Measurements from ENCODE around the gene KNTC1. TPM values are rescaled to one million over a fixed set of nuclear protein-coding genes. Genes with fewer than 3 reads are reported as not detected.

KNTC1 gene
- total RNA-seq, 1 experiment from 2014 or later: 67.7 TPM

- intact Hi-C loops (cut with micrococcal nuclease; ENCODE audit: unreplicated experiment): loop anchor here (2.0 kb wide), 1 partner anchor 251 kb away; the partner anchor contains the start of gene DENR
Observed at GRCh38 chr12:122501489-122501989, 25.5 kb upstream of the KNTC1 start.

GRCh38 chr12:122503147-122503751 lies 23.8 kb upstream of the KNTC1 start:
- Histone ChIP-seq H3K4me1 (replicated peaks; ENCODE audit: insufficient read depth) (peaks cover 15% of the 10 kb centered on the region; the same call in 1 of the 2 replicates), H3K4me2 (no peak overlapping the region), H3K27ac (no peak overlapping the region), H2AFZ (no peak overlapping the region), H3K9me3 (ENCODE audit: insufficient read depth, low read depth) (no peaks in the 10 kb centered on the region), H3K27me3 (ENCODE audit: insufficient read depth, low read depth) (no peaks in the 10 kb centered on the region), H3K79me2 (ENCODE audit: low read depth) (peaks cover 23% of the 10 kb centered on the region), H3K9me2 (ENCODE audit: insufficient read depth) (no peaks in the 10 kb centered on the region), H4K20me1 (ENCODE audit: insufficient read depth) (peaks cover 15% of the 10 kb centered on the region), H3F3A (ENCODE audit: insufficient read depth, low read depth) (peaks cover 74% of the 10 kb centered on the region), H3K36me3 (ENCODE audit: low read depth) (peaks cover 23% of the 10 kb centered on the region), H3K4me3 (no peak overlapping the region)
- ChIA-PET CTCF (interaction anchor here (0.7 kb wide), 1 partner anchor 157 kb away, joined by 7 read pairs; no protein-coding TSS in a partner anchor), POLR2A (ENCODE audit: unreplicated experiment) (interaction anchor here (0.9 kb wide), 1 partner anchor 277 kb away, joined by 3 read pairs; no protein-coding TSS in a partner anchor)
- intact Hi-C loops (cut with micrococcal nuclease; ENCODE audit: unreplicated experiment): no loop called here
- DNase-seq: no peak
- no TSS peak for BruUV-seq (replicated peaks)
- TF ChIP-seq EZH2 (IDR thresholded peaks at IDR 0.05; ENCODE audit: low read depth): no peak

More at GRCh38 chr12:122501489-122501989, 25.5 kb upstream of the KNTC1 start:
- Histone ChIP-seq H3K4me2 (peak overlapping the region; percentile 77), H3K27me3 (ENCODE audit: insufficient read depth, low read depth) (no peaks in the 10 kb centered on the region), H3F3A (ENCODE audit: insufficient read depth, low read depth) (peaks cover 57% of the 10 kb centered on the region), H3K9me2 (ENCODE audit: insufficient read depth) (no peaks in the 10 kb centered on the region), H4K20me1 (ENCODE audit: insufficient read depth) (peaks cover 5% of the 10 kb centered on the region; the same call in 1 of the 2 replicates), H3K36me3 (ENCODE audit: low read depth) (peaks cover 26% of the 10 kb centered on the region), H3K4me3 (peak overlapping the region; percentile 86; the same call in 1 of the 2 replicates), H2AFZ (0 out of 2 replicates have a peak overlapping the region, but pooled peaks have one; percentile 49), H3K27ac (no peak overlapping the region), H3K9me3 (ENCODE audit: insufficient read depth, low read depth) (no peaks in the 10 kb centered on the region), H3K79me2 (ENCODE audit: low read depth) (peaks cover 38% of the 10 kb centered on the region), H3K4me1 (replicated peaks; ENCODE audit: insufficient read depth) (peaks cover 23% of the 10 kb centered on the region; the same call in 1 of the 2 replicates)
- BruUV-seq (replicated peaks): no TSS peak
- CTCF ChIA-PET: interaction anchor here (0.9 kb wide), 1 partner anchor 102 kb away, joined by 3 read pairs; no protein-coding TSS in a partner anchor
- POLR2A ChIA-PET (ENCODE audit: unreplicated experiment): interaction anchor here (0.6 to 1.0 kb wide), 5 partner anchors 9 to 740 kb away, joined by 4 to 17 read pairs (median 4); no protein-coding TSS in a partner anchor
- TF ChIP-seq CTCF (conservative IDR thresholded peaks at IDR 0.05) (no peak), EZH2 (IDR thresholded peaks at IDR 0.05; ENCODE audit: low read depth) (no peak)
- DNase-seq: no peak

- H3F3A ChIP-seq (ENCODE audit: insufficient read depth, low read depth): peaks cover 78% of the 10 kb centered on the region
- peaks cover 8% of the 10 kb centered on the region; the same call in 1 of the 2 replicates for H3K4me1 ChIP-seq (replicated peaks; ENCODE audit: insufficient read depth)
- H3K9me2 ChIP-seq (ENCODE audit: insufficient read depth): no peaks in the 10 kb centered on the region
- intact Hi-C loops (cut with micrococcal nuclease; ENCODE audit: unreplicated experiment): no loop called here
- ChIA-PET POLR2A (ENCODE audit: unreplicated experiment) (interaction anchor here (0.9 kb wide), 1 partner anchor 278 kb away, joined by 3 read pairs; no protein-coding TSS in a partner anchor), CTCF (no interaction called here)
- no peaks in the 10 kb centered on the region for H3K9me3 ChIP-seq (ENCODE audit: insufficient read depth, low read depth)
- no peak for TF ChIP-seq EZH2 (IDR thresholded peaks at IDR 0.05; ENCODE audit: low read depth)
- H3K27me3 ChIP-seq (ENCODE audit: insufficient read depth, low read depth): no peaks in the 10 kb centered on the region
- H3K27ac ChIP-seq: no peak overlapping the region
- H4K20me1 ChIP-seq (ENCODE audit: insufficient read depth): peaks cover 19% of the 10 kb centered on the region
- no peak overlapping the region for H3K4me2 ChIP-seq
- H3K79me2 ChIP-seq (ENCODE audit: low read depth): peaks cover 18% of the 10 kb centered on the region
- H3K36me3 ChIP-seq (ENCODE audit: low read depth): peaks cover 29% of the 10 kb centered on the region
- no peak overlapping the region for H2AFZ ChIP-seq
- no peak overlapping the region for H3K4me3 ChIP-seq
- BruUV-seq (replicated peaks): no TSS peak
- no peak for DNase-seq
Observed at GRCh38 chr12:122503783-122504590, 23.1 kb upstream of the KNTC1 start.
